NCI-H748 treated with DMSO at 0.1 percent for 48 hours (cell line): ENCODE results near the gene CHST15.

Experiments
- DNase-seq: peaks from one replicate; lab custom pipeline; 2025; lab: John Stamatoyannopoulos, UW

Gene CHST15

GRCh38 chr10:123997486-123998196 lies 95.8 kb downstream of the CHST15 start:
- no peak for DNase-seq

GRCh38 chr10:123997013-123997412 lies 96.4 kb downstream of the CHST15 start:
- DNase-seq = no peak

- DNase-seq = no peak
Measured at GRCh38 chr10:123996302-123996701, 97.1 kb downstream of the CHST15 start.

DNA sequence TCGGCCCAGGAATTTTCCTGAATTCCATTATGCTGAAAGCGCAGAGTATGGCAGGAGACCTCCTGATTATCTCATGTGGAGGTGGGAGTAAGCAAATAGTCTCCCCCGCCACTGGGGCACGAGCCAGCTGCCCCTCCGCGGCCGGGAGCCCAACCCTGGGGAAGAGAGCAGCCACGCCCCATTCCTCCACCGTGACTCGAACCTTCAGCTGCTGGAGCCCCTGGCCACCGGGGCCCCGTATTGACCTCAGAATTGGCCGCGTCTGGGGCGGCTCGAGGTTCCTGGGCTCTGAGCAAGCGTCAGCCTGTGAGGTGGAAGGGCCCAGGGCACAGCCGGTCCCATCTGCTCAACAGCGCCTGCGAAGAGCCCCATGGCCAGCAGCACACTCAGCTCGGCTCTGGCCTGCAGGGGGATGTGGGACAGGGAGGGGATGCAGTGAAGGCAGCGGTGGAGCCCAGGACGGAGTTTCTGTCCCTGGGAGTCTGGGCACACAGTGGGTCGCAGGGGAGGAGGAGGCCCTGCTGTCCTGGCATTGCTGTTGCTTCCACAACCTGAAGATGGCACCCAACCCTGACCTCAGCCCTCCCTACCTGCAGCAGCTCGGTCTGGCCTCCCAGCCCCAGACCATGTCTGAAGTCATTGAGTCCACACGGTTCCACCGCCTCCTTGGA lies 97.8 kb downstream of the CHST15 start:
- peak; percentile 18 for DNase-seq

DNA sequence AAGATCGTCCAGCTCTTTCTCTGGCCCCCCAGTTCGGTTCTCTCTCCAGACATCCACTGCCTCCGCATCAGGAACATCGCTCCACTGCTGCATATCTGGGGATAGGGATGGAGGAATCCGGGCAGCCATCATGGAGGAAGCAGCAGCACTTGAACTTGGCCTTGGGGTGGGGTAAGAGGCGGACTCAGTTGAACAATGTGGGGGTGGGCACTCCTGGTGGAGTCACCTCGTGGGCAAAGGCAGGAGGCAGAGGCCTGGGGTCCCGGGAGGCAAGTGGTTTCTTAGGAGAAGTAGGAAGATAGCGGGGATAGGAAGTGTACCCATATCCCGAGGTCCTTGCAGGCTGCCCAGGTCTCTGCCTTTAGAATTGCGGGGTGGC lies 98.3 kb downstream of the CHST15 start:
- DNase-seq = no peak

DNA sequence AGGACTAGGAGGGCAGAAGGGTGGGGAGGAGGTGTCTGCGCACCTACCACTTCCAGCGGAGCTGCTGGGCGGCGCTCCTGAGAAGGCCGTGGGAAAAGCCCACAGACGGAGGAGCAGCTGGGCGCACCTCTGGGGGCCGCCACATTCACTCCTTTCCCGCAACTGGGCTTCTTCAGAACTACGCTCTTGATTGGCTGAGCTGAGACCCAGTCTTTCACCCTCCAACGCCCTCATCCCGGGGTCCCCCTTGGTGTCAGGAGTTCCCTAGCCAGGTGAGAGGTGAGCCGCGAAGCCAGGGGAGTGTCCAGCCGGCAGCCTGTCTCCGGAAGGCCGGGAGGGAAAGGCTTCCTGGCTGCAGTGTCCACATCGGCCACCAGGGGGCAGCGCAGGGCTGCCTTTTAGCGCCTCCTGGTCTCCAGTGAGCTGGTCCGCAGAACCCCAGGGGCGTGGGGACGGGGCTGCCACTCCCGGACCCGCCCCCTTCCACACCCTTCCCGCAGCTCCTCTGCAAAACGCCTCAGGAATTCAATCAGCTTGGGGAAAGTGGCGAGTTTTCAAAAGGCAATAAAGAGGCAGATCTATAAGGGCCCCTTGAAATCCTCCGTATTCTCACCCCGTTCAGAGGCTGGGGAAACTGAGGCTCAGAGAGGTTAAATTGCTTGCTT lies 98.8 kb downstream of the CHST15 start:
- peak; percentile 41 for DNase-seq

DNA sequence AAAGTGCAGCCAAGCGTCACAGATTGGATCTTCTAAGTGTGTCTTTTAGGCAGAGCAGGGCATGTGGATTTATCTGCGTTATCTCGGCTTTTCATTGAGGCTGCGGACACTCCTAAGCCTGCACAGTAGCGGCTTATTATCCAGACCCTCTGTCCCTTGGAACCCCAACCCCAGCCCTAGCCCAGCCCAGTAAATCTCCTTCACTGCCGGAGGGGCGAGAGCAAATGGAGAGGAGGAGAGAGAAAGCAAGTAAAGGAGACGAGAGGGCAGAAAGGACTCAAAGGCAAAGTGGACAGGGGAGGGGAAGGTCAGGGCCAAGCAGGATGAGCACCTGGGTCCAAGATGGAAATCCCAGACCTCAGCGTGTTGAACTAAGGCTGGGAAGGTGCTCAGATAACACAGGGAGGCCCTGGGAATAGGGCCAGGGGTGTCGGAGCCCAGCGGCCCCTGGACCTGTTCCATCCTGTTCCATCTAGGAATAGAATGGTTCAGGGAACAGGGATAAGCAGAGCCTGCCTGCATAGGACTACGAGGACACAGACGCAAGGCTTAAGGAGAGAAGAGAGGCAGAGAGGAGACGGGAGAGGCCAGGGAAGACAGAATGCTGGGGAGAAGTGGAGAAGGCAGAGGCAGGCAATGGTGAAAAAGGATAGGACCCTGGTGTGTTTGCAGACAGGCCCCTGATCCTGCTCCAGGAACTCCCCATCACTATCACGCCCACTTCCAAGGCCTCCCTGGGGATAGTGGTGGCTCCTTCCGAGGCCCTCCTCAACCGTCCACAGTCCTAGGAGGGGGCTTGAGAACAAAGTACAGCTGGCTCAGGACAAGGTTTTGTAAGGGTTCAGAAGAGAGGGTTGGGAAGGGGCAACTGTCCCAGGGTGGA lies 99.6 kb downstream of the CHST15 start:
- no peak for DNase-seq

GRCh38 chr10:123991611-123992570 lies 101.5 kb downstream of the CHST15 start:
- no peak for DNase-seq

- DNase-seq = no peak
Measured at GRCh38 chr10:123990889-123991288, 102.5 kb downstream of the CHST15 start.

GRCh38 chr10:123988694-123989093 lies 104.7 kb downstream of the CHST15 start:
- no peak for DNase-seq

- no peak for DNase-seq
Measured at GRCh38 chr10:123986736-123987135, 106.7 kb downstream of the CHST15 start.

- DNase-seq = no peak
Measured at GRCh38 chr10:123974406-123974805, 119.0 kb downstream of the CHST15 start.

GRCh38 chr10:123972481-123973401 lies 120.7 kb downstream of the CHST15 start:
- DNase-seq = peak; percentile 22

DNA sequence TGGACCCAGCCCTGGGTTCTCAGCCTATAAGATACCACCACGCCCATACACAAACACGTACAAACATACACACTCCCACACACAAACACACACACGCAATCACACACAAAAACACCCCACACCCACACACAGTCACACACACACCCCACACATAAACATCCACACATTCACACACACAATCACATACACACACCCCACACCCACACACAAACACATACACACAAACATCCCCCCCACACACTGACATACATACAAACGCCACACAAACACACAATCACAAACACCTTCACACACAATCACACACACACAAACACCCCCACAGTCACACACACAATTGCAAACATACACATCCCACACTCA lies 122.5 kb downstream of the CHST15 start:
- no peak for DNase-seq

GRCh38 chr10:123970207-123970926 lies 123.0 kb downstream of the CHST15 start:
- DNase-seq = no peak

DNA sequence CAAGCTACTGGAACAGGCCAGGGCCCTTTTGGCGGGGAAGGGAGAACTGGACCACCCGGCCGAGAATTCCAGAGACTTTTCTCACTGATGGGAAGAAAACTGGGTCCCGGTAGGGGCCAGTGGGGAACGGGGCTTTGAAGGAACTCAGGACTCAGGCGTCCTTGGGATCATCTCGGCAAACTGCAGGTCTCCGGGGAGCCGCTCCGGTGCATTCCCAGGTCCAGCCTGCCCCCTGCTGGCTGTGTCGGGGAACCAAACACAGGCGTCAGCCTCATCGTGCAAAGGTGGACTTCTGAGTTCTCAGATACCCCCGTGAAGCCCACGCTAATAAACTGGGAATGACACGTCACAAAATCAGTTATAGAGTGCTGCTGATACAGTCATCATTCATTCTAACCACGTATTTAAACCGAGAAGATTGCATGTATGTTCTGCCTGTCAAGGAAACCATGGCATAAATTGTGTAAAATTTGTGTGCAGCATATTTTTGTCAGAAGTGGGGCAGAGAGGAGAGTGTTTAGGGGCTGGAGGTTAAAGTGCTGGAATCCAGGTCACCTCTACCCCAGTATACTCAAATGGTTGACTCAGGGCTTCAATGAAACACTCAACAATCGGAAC lies 125.7 kb downstream of the CHST15 start:
- peak; percentile 44 for DNase-seq

DNA sequence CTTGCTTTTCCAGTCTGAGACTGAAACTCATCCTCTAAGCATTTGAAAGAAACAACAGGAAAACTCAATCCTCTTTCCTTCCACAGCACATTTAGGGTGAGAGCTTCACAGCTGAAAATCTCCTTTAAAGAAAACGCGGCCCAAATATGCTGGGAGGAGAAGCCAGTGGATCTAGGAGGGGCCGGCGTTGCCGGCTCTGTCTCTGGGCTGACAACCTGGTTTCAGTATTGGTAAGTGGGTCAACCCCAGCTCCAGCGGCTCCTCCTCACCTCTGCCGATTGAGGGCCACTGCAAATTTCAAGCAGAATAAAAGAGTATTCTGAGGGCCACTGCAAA lies 126.5 kb downstream of the CHST15 start:
- no peak for DNase-seq

GRCh38 chr10:123965973-123966895 lies 127.2 kb downstream of the CHST15 start:
- no peak for DNase-seq
